ENCODE results near the gene COL27A1. TPM values are rescaled to one million over a fixed set of nuclear protein-coding genes. Genes with fewer than 3 reads are reported as not detected.

COL27A1 gene
- total RNA-seq, 5 donors from 2014 or later (not counting 1 experiment from before 2014, with no cell fraction given), result 0.53 to 1.7 (median 0.95) TPM

DNA sequence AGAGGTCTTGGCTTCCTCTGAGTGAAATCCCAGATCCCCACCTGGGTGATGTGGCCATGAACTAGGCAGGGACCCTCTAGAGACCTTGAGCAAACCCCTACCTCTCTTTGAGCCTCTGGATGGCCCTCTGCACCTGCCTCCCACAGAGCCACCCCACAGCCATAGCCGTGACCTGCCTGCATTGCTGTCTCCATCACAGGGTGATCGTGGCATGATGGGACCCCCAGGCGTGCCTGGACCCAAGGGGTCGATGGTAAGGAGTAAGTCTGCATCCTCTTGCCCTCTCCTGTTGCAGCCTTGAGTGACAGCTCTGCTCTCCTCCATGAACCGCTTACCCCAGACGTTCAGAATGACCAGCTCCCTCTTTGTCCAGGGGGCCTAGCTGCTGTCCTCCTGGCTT, 97.1 kb downstream of the COL27A1 start:
- no peak overlapping the region for H3K27ac ChIP-seq (ENCODE audit: low read length)
- peaks cover 0 to 13% of the 10 kb centered on the region in 2 experiments for H3K27me3 ChIP-seq (replicated peaks in 1 of 2; ENCODE audit: control insufficient read depth in 2 of 2, extremely low read depth in 1 of 2, insufficient read depth in 2 of 2, low read length in 1 of 2)
- no peaks in the 10 kb centered on the region for H3K36me3 Mint-ChIP-seq
- DNase-seq (no peak), ATAC-seq (replicated peaks in 1 of 4) (no peak)
- H3K27me3 Mint-ChIP-seq, result no peaks in the 10 kb centered on the region
- ChIA-PET CTCF (no interaction called here), POLR2A (no interaction called here)
- no peak overlapping the region for H3K4me3 ChIP-seq (ENCODE audit: control insufficient read depth in 1 of 2, extremely low read depth in 1 of 2, low read length in 1 of 2)
- no peaks in the 10 kb centered on the region for H3K9me3 ChIP-seq
- H3K4me1 Mint-ChIP-seq, result no peaks in the 10 kb centered on the region
- H3K27ac Mint-ChIP-seq, result no peak overlapping the region
- H3K9me3 Mint-ChIP-seq, result no peaks in the 10 kb centered on the region
- 78% methylated on average over 3 of the region's 6 CpGs for WGBS (ENCODE audit: insufficient coverage)
- no peaks in the 10 kb centered on the region for H3K4me1 ChIP-seq (ENCODE audit: control insufficient read depth in 1 of 2, extremely low read depth in 1 of 2, insufficient read depth in 2 of 2, low read length in 2 of 2)
- H3K36me3 ChIP-seq (ENCODE audit: control insufficient read depth in 2 of 2, extremely low read depth in 1 of 2, insufficient read depth in 1 of 2, low read length in 1 of 2), result no peaks in the 10 kb centered on the region
- no peak overlapping the region for H3K4me3 Mint-ChIP-seq

DNA sequence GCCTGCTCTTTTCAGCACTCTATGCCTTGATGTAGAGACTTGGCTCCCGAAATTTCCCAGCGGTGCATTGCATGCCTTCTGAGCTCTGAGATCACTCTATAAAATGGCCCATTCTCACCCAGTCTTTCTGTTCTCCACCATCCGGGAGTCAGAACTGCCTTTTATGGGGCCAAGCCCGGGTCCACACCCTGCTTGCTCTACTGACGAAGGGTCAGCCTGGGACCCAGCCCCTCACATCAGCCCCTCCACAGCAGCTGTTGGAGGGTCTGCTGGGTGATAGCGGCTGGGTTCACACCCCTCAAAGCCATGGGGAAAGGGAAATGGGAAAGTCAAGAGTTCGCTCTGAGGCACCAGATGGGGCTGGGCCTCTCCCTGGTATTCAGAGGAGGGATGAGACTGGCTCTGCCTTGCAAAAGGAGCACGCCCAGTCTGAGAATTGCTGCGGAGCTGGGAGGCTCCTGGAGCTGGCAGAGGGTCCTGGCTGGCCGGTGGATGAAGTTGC, 101.5 kb downstream of the COL27A1 start:
- H3K27me3 ChIP-seq (replicated peaks in 1 of 2; ENCODE audit: control insufficient read depth in 2 of 2, extremely low read depth in 1 of 2, insufficient read depth in 2 of 2, low read length in 1 of 2), result peaks cover 0 to 8% of the 10 kb centered on the region in 2 experiments
- no peak for DNase-seq
- H3K4me1 ChIP-seq (ENCODE audit: control insufficient read depth in 1 of 2, extremely low read depth in 1 of 2, insufficient read depth in 2 of 2, low read length in 2 of 2), result no peaks in the 10 kb centered on the region
- Mint-ChIP-seq H3K9me3 (no peaks in the 10 kb centered on the region), H3K4me3 (no peak overlapping the region), H3K27me3 (no peaks in the 10 kb centered on the region), H3K4me1 (no peaks in the 10 kb centered on the region), H3K36me3 (no peaks in the 10 kb centered on the region), H3K27ac (no peak overlapping the region)
- H3K36me3 ChIP-seq (ENCODE audit: control insufficient read depth in 2 of 2, extremely low read depth in 1 of 2, insufficient read depth in 1 of 2, low read length in 1 of 2), result no peaks in the 10 kb centered on the region
- no peak for ATAC-seq (replicated peaks in 1 of 4)
- no peak overlapping the region for H3K27ac ChIP-seq (ENCODE audit: low read length)
- CTCF ChIA-PET, result no interaction called here
- no peak overlapping the region for H3K4me3 ChIP-seq (ENCODE audit: control insufficient read depth in 1 of 2, extremely low read depth in 1 of 2, low read length in 1 of 2)
- 83% methylated on average over 7 of the region's 10 CpGs for WGBS (ENCODE audit: insufficient coverage)
- H3K9me3 ChIP-seq, result no peaks in the 10 kb centered on the region
- POLR2A ChIA-PET, result no interaction called here

DNA sequence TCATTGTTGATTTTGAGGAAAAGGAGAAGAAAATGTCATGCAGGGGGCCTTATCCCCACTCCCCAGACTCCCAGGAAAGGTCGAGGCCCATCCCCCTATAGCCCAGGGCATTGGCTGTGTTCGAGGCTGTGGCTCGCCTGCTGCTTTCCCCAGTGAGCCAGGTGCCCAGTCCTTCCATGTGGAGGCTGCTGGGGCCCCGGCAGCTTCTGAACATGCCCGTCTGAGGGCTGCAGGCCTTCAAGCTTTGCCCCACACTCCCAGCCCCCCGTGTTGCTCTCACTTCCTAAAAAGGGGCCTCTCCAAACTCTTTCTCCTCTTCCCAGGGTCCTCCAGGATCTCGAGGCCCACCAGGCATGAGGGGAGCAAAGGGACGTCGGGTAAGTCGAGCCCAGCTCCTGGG, 102.9 kb downstream of the COL27A1 start:
- H3K27ac ChIP-seq (ENCODE audit: low read length), result no peak overlapping the region
- H3K27ac Mint-ChIP-seq, result no peak overlapping the region
- no peaks in the 10 kb centered on the region for H3K9me3 Mint-ChIP-seq
- no peaks in the 10 kb centered on the region for H3K27me3 Mint-ChIP-seq
- H3K4me3 Mint-ChIP-seq, result no peak overlapping the region
- no peaks in the 10 kb centered on the region for H3K9me3 ChIP-seq
- ATAC-seq (replicated peaks in 1 of 4), result no peak
- H3K36me3 ChIP-seq (ENCODE audit: control insufficient read depth in 2 of 2, extremely low read depth in 1 of 2, insufficient read depth in 1 of 2, low read length in 1 of 2), result no peaks in the 10 kb centered on the region
- H3K27me3 ChIP-seq (replicated peaks in 1 of 2; ENCODE audit: control insufficient read depth in 2 of 2, extremely low read depth in 1 of 2, insufficient read depth in 2 of 2, low read length in 1 of 2), result peaks cover 0 to 8% of the 10 kb centered on the region in 2 experiments
- DNase-seq, result no peak
- no peak overlapping the region for H3K4me3 ChIP-seq (ENCODE audit: control insufficient read depth in 1 of 2, extremely low read depth in 1 of 2, low read length in 1 of 2)
- no peaks in the 10 kb centered on the region for H3K4me1 Mint-ChIP-seq
- ChIA-PET POLR2A (no interaction called here), CTCF (no interaction called here)
- H3K4me1 ChIP-seq (ENCODE audit: control insufficient read depth in 1 of 2, extremely low read depth in 1 of 2, insufficient read depth in 2 of 2, low read length in 2 of 2), result no peaks in the 10 kb centered on the region
- 66% methylated on average over 5 of the region's 10 CpGs for WGBS (ENCODE audit: insufficient coverage)
- H3K36me3 Mint-ChIP-seq, result no peaks in the 10 kb centered on the region

DNA sequence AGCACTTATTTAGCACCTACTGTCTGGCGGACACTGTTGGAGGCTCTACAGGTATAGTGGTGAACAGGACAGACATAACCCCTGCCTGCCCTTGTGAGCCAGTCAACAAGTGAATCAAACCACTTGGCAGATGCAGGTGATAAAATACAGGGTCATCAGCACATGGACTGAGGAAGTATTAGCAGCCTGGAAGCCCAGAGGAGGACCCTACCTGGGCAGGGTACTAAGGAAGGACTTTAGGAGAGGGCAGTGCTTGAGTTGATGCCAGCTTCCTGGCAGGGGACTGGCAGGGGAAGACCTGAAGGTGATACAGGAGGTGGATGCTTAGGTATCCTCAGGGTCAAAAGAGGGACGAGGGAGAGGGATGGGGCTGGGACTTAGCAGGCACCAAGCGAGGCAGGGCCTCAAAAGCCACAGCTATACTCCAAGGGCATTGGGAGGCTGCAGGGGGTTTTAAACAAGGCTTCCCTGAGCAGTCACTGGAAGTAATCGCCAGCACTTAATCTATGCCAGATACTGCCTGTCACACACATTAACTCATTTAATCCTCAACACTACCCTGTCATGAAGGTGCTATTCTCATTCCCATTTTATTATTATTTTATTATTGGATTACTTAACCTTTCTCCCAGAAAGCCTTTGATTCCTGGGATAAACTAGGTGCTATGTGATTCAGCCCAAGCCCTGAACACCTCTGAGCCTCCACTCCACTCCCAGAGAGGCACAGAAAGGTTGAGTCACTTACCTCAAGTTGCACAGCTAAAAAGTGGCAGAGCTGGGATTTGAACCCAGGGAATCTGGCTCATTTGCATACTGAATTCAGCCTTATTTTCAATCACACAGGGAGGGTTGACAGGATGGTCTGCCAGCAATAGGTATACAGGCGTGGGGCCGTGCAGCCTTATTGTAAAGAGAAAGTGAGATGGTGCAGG, 103.8 kb downstream of the COL27A1 start:
- POLR2A ChIA-PET, result no interaction called here
- DNase-seq, result no peak
- Mint-ChIP-seq H3K27ac (no peak overlapping the region), H3K4me3 (no peak overlapping the region), H3K36me3 (no peaks in the 10 kb centered on the region), H3K27me3 (peaks cover 0 to 3% of the 10 kb centered on the region in 2 donors), H3K9me3 (no peaks in the 10 kb centered on the region), H3K4me1 (no peaks in the 10 kb centered on the region)
- Histone ChIP-seq H3K4me3 (ENCODE audit: control insufficient read depth in 1 of 2, extremely low read depth in 1 of 2, low read length in 1 of 2) (no peak overlapping the region), H3K36me3 (ENCODE audit: control insufficient read depth in 2 of 2, extremely low read depth in 1 of 2, insufficient read depth in 1 of 2, low read length in 1 of 2) (no peaks in the 10 kb centered on the region), H3K4me1 (ENCODE audit: control insufficient read depth in 1 of 2, extremely low read depth in 1 of 2, insufficient read depth in 2 of 2, low read length in 2 of 2) (no peaks in the 10 kb centered on the region), H3K27me3 (replicated peaks in 1 of 2; ENCODE audit: control insufficient read depth in 2 of 2, extremely low read depth in 1 of 2, insufficient read depth in 2 of 2, low read length in 1 of 2) (peaks cover 0 to 11% of the 10 kb centered on the region in 2 experiments), H3K27ac (ENCODE audit: low read length) (no peak overlapping the region), H3K9me3 (no peaks in the 10 kb centered on the region)
- CTCF ChIA-PET, result no interaction called here
- ATAC-seq (replicated peaks in 1 of 4), result no peak
- WGBS (ENCODE audit: insufficient coverage), result 61% methylated on average over 2 of the region's 6 CpGs

DNA sequence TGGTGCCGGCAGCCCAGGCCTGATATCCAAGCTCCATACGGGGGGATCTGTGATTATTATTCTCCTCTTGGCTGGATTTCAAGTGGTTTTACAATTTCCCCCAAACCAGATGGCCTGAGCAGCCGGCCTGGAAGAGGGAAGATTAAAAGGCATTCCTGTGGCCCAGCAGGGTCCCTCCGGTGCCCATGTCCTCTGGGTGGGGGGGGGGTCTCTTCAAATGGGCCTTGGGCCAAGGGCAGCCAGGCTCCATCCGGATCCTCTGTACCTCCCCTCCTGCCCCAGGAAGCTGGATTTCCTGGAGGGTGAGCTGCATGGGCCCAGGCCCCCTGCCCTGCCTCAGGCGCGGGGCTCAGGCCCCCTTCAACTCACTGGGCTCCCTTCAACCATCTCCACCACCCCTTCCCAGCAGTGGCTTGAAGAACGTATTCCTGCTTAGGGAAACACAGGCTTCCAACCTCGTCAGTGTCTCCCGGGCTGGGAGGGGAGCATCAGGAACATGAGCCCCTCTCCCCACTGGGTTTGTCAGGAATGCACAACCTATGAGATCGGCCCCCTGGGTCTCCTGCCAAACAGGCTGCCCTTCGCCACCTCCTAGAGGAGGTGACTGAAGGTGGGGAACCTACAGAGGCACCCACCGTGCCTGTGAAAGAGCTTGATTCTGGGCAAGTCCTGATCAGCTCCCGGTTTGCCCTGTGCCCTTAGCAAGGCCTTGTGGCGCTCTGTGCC, 104.6 kb downstream of the COL27A1 start:
- DNase-seq, result no peak
- WGBS (ENCODE audit: insufficient coverage), result 72% methylated on average over 11 of the region's 15 CpGs
- no peak overlapping the region for H3K27ac ChIP-seq (ENCODE audit: low read length)
- H3K4me1 ChIP-seq (ENCODE audit: control insufficient read depth in 1 of 2, extremely low read depth in 1 of 2, insufficient read depth in 2 of 2, low read length in 2 of 2), result no peaks in the 10 kb centered on the region
- no peak overlapping the region for H3K4me3 Mint-ChIP-seq
- no peak for ATAC-seq (replicated peaks in 1 of 4)
- no peaks in the 10 kb centered on the region for H3K36me3 Mint-ChIP-seq
- no peaks in the 10 kb centered on the region for H3K36me3 ChIP-seq (ENCODE audit: control insufficient read depth in 2 of 2, extremely low read depth in 1 of 2, insufficient read depth in 1 of 2, low read length in 1 of 2)
- H3K4me3 ChIP-seq (ENCODE audit: control insufficient read depth in 1 of 2, extremely low read depth in 1 of 2, low read length in 1 of 2), result no peak overlapping the region
- no peak overlapping the region for H3K27ac Mint-ChIP-seq
- POLR2A ChIA-PET, result no interaction called here
- CTCF ChIA-PET, result no interaction called here
- H3K4me1 Mint-ChIP-seq, result no peaks in the 10 kb centered on the region
- H3K27me3 ChIP-seq (replicated peaks in 1 of 2; ENCODE audit: control insufficient read depth in 2 of 2, extremely low read depth in 1 of 2, insufficient read depth in 2 of 2, low read length in 1 of 2), result peaks cover 0 to 15% of the 10 kb centered on the region in 2 experiments
- peaks cover 0 to 3% of the 10 kb centered on the region in 2 donors for H3K27me3 Mint-ChIP-seq
- no peaks in the 10 kb centered on the region for H3K9me3 Mint-ChIP-seq
- H3K9me3 ChIP-seq, result no peaks in the 10 kb centered on the region

DNA sequence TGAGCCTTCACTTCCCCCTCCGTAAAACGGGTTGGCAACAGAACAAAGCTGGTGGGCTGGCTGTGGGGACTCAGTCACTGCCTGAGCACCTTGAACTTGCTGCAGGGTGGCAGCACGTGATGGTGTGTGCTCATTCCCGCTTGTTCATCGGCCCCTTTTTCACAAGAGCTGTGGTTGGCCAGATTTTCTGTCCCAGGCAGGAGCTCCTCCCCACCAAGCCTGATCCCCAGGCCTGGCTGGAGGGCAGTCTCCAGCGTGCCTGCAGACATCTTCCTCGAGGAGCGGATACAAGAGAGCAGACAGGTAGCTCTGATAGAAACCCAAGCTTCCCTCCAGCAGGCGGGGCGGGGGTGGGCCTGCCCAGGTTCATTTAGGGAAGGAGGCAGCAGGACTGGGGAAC, 105.7 kb downstream of the COL27A1 start:
- 71% methylated on average over 10 of the region's 10 CpGs for WGBS (ENCODE audit: insufficient coverage)
- Mint-ChIP-seq H3K9me3 (no peaks in the 10 kb centered on the region), H3K4me1 (no peaks in the 10 kb centered on the region), H3K27ac (no peak overlapping the region), H3K27me3 (peaks cover 2 to 9% of the 10 kb centered on the region in 2 donors), H3K36me3 (no peaks in the 10 kb centered on the region), H3K4me3 (no peak overlapping the region)
- peaks cover 0 to 15% of the 10 kb centered on the region in 2 experiments for H3K27me3 ChIP-seq (replicated peaks in 1 of 2; ENCODE audit: control insufficient read depth in 2 of 2, extremely low read depth in 1 of 2, insufficient read depth in 2 of 2, low read length in 1 of 2)
- POLR2A ChIA-PET, result interaction anchor here in 1 of 2 donors (0.6 kb wide), 1 partner anchor 670 kb away, joined by 3 read pairs; no protein-coding TSS in a partner anchor
- no peaks in the 10 kb centered on the region for H3K4me1 ChIP-seq (ENCODE audit: control insufficient read depth in 1 of 2, extremely low read depth in 1 of 2, insufficient read depth in 2 of 2, low read length in 2 of 2)
- no peak for ATAC-seq (replicated peaks in 1 of 4)
- H3K36me3 ChIP-seq (ENCODE audit: control insufficient read depth in 2 of 2, extremely low read depth in 1 of 2, insufficient read depth in 1 of 2, low read length in 1 of 2), result no peaks in the 10 kb centered on the region
- H3K4me3 ChIP-seq (ENCODE audit: control insufficient read depth in 1 of 2, extremely low read depth in 1 of 2, low read length in 1 of 2), result no peak overlapping the region
- H3K27ac ChIP-seq (ENCODE audit: low read length), result no peak overlapping the region
- DNase-seq, result no peak
- H3K9me3 ChIP-seq, result no peaks in the 10 kb centered on the region
- CTCF ChIA-PET, result interaction anchor here in 1 of 2 donors (0.6 kb wide), 2 partner anchors 63 to 451 kb away, joined by 6 to 8 read pairs; no protein-coding TSS in a partner anchor

Measured in T-cell (primary cell).